NT2/D1 (cell line): ENCODE measurements around the gene MAPK10.

Experiments used
- DNase-seq: peaks from one replicate; pipeline ENCODE4 v3.0.0-alpha.2; 2011; ENCODE audit warnings: low read depth, low spot score
- H3K27me3 ChIP-seq: 2 replicates; pipeline ENCODE4 v1.6.0; 2011; ENCODE audit warnings: mild to moderate bottlenecking; ENCODE audit not compliant: insufficient read length, insufficient read depth
- H3K36me3 ChIP-seq: 2 replicates; pipeline ENCODE4 v1.6.1; 2011; ENCODE audit warnings: mild to moderate bottlenecking, low read length, mixed read lengths; ENCODE audit not compliant: insufficient read depth, insufficient read length
- H3K4me1 ChIP-seq: 2 replicates; pipeline ENCODE4 v1.5.1; 2011; ENCODE audit not compliant: insufficient read depth, insufficient read length
- H3K4me3 ChIP-seq: 2 replicates; pipeline ENCODE4 v1.5.1; 2011; ENCODE audit warnings: low read depth; ENCODE audit not compliant: insufficient read length
- H3K9ac ChIP-seq: 2 replicates; pipeline ENCODE4 v1.6.0; 2011; ENCODE audit warnings: low read depth; ENCODE audit not compliant: insufficient read length
- H3K9me3 ChIP-seq: 2 replicates; pipeline ENCODE4 v1.5.1; 2011; ENCODE audit warnings: mild to moderate bottlenecking, low read length; ENCODE audit not compliant: insufficient read depth
- SUZ12 ChIP-seq: IDR thresholded peaks from 2 replicates; pipeline ENCODE4 v1.6.1; 2011; ENCODE audit not compliant: insufficient read length, insufficient read depth; ENCODE audit errors: extremely low read depth
- YY1 ChIP-seq: IDR thresholded peaks from 2 replicates; pipeline ENCODE4 v1.6.1; 2011; ENCODE audit not compliant: insufficient read length, insufficient read depth
- ZNF274 ChIP-seq: IDR thresholded peaks from 2 replicates; pipeline ENCODE4 v1.6.1; 2011; ENCODE audit warnings: mild to moderate bottlenecking, low read depth, low read length

MAPK10 gene

DNA sequence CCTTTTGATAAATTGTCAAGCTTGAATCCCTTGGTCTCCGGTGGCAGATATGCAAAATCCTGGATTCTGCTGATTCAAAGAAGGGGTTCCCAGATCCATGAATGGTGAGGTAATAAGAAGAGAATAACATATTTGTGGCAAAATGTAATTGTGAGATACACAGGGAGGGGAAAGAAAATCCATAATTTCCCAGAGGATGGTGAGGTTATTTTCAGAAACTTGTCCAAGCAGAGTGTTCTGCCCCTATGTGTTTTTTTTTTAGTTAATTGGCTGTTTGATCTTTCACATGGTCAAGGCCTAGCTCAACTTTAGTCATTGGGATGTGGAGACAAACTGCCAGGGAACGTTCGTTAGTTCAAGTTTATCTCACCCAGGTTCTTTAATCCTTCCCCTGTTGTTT is 408.8 kb downstream of the MAPK10 start:
- H3K27me3 ChIP-seq: no peaks in the 10 kb centered on the region
- no peaks in the 10 kb centered on the region for H3K4me1 ChIP-seq
- no peaks in the 10 kb centered on the region for H3K9me3 ChIP-seq
- H3K36me3 ChIP-seq: no peaks in the 10 kb centered on the region
- no peak for DNase-seq
- TF ChIP-seq YY1: no peak
- no peak for TF ChIP-seq SUZ12
- no peak for TF ChIP-seq ZNF274
- H3K9ac ChIP-seq: no peak overlapping the region
- H3K4me3 ChIP-seq: no peak overlapping the region

GRCh38 chr4:85946821-85947220 is 413.0 kb downstream of the MAPK10 start:
- H3K9me3 ChIP-seq: no peaks in the 10 kb centered on the region
- no peaks in the 10 kb centered on the region for H3K36me3 ChIP-seq
- no peaks in the 10 kb centered on the region for H3K4me1 ChIP-seq
- TF ChIP-seq YY1: no peak
- no peak for TF ChIP-seq SUZ12
- no peak for TF ChIP-seq ZNF274
- no peak overlapping the region for H3K4me3 ChIP-seq
- no peak overlapping the region for H3K9ac ChIP-seq
- DNase-seq: no peak
- no peaks in the 10 kb centered on the region for H3K27me3 ChIP-seq

- H3K36me3 ChIP-seq: no peaks in the 10 kb centered on the region
- H3K27me3 ChIP-seq: no peaks in the 10 kb centered on the region
- no peaks in the 10 kb centered on the region for H3K4me1 ChIP-seq
- no peak overlapping the region for H3K4me3 ChIP-seq
- TF ChIP-seq ZNF274: no peak
- no peak for TF ChIP-seq YY1
- no peak for TF ChIP-seq SUZ12
- H3K9ac ChIP-seq: no peak overlapping the region
- no peak for DNase-seq
- H3K9me3 ChIP-seq: no peaks in the 10 kb centered on the region
Measured at GRCh38 chr4:85942107-85942506, 417.7 kb downstream of the MAPK10 start.

GRCh38 chr4:85940151-85940550 is 419.7 kb downstream of the MAPK10 start:
- no peaks in the 10 kb centered on the region for H3K9me3 ChIP-seq
- H3K9ac ChIP-seq: no peak overlapping the region
- no peaks in the 10 kb centered on the region for H3K4me1 ChIP-seq
- no peak overlapping the region for H3K4me3 ChIP-seq
- no peak for DNase-seq
- H3K27me3 ChIP-seq: no peaks in the 10 kb centered on the region
- TF ChIP-seq ZNF274 (no peak), YY1 (no peak)
- H3K36me3 ChIP-seq: no peaks in the 10 kb centered on the region
